GM19023 (cell line): ENCODE data around the gene TRIM31.
"Not testable (repeated sequence)": the region's sequence is repeated elsewhere in the genome, so short reads cannot be mapped to it uniquely, and the experiment has no call there.

Experiments used
- ATAC-seq: cut with Tn5 transposase; IDR thresholded peaks from one replicate; pipeline ENCODE4 v1.9.1; 2021; ENCODE audit warnings: mild to moderate bottlenecking, moderate library complexity; ENCODE audit not compliant: unreplicated experiment

Gene TRIM31

GRCh38 chr6:30118691-30119090 lies 5.8 kb upstream of the TRIM31 start:
- ATAC-seq, result not testable (repeated sequence)

GRCh38 chr6:30116724-30117123 lies 3.8 kb upstream of the TRIM31 start:
- no peak for ATAC-seq

DNA sequence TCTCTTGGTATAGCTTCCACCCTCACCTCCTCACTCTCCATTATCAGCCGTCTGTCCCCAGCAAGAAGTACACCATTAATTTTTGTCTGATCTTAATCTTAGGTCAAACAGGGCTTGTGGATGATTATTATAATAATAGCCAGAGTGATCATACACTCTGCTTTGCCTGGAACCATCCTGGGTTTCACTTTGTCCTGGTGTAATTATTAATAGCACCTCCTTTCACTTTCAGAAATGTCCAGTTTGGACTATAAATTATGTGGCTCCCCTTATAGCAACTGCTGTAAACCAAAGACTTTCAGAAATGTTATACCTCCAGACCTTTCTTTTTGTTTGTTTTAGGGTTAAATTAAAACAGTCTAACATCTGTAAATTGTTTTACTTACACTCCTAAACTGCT lies 951 bp upstream of the TRIM31 start:
- no peak for ATAC-seq

DNA sequence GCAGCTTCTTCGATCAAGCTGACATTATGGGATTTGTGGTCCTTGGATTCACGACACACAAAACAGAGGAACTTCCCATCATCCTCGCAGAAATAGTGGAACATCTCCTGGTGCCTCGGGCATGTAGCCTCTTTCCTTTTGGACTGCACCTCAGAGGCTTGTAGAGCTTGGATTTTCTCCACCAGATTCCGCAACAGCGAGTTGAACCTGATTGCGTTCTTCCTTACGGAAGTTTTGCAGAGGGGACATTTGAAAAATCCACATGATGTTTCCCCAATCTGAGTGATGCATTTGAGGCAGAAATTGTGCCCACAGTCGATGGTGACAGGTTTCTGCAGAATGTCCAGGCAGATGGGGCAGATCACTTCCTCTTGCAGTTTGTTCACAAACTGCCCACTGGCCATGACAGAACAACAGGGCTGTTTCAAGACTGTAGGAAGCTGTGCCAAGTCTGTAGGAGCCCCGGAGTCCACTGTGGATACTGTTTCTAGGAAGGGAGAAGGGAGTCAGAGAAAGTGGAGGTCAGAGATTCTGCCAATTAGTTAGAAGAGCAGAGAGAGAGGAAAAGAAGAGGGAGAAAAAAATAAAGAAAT lies 392 bp downstream of the TRIM31 start:
- no peak for ATAC-seq

- no peak for ATAC-seq
Observed at GRCh38 chr6:30111266-30111856, 1.5 kb downstream of the TRIM31 start.

- ATAC-seq, result no peak
Observed at GRCh38 chr6:30104661-30105060, 8.2 kb downstream of the TRIM31 start.

- no peak for ATAC-seq
Observed at GRCh38 chr6:30103872-30104179, 9.1 kb downstream of the TRIM31 start.

DNA sequence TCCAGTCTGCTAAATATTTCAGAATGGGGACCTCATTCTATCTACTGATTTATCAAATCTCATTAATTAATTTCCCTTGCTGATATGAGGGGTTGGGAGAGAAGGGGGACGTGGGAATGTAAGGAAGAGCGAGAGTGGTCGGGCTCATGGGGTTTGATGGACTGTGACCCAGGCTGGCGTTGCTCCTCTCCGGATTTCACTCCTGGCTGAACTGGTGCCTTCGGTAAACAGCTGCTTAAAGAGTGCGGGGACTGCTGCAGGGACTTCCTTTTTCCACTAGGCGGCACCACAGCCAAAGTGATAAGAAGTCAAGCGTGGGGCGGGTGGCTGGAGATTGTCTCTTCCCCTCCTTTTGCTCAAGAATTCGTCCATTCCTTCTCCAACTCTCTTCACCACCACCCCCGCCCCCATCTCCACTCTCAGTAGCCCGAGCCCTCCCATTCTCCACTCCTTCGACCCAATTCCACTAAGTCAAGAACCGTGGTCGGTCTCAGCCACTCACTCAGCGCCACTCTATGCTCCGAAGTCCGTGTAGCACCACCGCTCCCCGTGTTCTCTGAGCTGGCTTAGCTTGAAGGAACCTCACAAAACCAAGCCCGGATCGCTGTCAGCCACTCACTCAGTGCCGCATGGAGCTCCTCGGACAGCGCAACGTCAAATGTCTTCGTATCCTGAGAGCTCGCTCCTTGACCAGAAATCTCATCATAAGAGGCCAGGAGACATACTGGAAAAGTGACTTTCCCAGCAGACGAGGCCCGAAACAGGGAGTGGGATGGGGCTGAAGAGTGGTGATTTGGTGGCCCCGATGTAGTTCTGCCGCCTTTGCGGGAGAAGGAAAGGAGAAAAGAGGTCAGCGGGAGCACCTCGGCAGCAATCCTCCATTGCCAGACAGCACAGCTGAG lies 9.7 kb downstream of the TRIM31 start:
- ATAC-seq, result peak; percentile 65

DNA sequence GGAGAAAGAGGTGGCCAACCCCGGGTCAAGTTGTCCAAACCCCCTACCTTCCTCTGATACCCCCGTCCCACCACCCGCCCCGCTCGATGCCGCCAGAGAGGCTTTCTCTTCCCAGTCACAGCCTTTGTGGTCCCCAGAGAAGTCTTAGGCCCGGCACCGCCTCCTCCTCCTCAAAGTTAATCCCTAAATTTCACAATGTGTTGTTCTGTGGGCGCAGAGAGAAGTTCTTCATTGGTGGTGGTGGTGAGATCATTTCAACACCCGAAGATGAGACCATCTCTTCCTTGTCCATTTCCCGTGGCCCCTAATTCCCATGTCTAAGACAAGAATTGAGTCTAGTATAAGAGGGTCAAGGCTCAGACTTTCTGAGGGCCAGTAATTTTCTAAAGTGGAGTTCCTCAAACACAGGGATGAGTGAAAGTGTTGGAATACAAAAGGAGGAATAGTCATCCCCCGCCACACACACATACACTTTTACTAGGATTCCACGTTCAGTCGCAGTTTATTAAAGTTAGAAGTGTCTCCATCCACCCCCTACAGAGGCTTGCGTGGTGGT lies 10.4 kb downstream of the TRIM31 start:
- no peak for ATAC-seq

DNA sequence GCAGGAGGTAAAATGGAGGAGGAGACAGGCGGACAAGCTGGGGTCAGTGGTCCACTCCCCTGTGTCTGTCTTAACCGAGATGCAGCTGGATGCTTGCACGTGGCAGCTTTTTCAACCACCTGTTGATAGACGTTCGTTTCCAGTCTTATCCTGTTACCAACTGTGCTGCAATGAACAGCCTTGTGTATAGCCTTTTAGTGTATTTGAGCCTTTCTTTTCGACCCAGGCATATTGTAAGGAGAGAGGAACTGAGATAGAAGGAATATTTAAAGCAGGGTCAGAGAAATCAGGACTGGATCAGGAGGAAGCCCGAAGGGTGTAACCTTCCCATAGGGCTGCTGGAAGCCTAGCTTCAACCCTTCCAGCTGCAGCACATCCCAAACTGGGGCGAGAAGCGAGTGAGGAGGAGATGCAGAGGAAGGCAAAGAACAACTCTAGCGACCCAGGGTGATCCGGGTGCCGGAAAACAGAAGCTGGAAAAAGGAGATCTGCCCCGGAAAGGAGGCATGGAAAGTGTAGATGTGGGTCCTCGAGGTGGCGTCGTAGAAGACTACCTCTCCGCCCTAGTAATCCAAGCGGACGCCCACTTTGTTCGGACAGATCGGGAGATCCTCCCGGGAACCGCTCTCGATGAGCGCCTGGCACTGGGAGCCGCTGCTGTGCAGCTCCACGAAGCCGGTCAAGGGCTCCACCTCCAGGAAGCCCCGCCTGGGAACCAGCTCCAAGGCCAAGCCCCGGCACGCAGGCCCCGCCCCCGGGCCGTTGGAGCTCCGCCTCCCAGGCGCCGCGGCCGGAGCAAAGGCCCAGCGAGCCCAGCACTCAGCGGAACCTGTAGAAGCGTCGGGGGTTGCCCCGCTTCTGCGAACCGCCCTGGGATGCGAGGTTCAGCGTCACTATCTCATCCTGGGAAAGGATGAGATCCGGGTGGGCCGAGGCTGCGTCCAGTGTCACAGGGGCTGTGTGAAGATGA lies 11.2 kb downstream of the TRIM31 start:
- ATAC-seq, result peak; percentile 47

- no peak for ATAC-seq
Observed at GRCh38 chr6:30100585-30101443, 12.1 kb downstream of the TRIM31 start.

GRCh38 chr6:30100154-30100553 lies 12.7 kb downstream of the TRIM31 start:
- no peak for ATAC-seq

GRCh38 chr6:30097902-30098768 lies 14.8 kb downstream of the TRIM31 start:
- no peak for ATAC-seq

DNA sequence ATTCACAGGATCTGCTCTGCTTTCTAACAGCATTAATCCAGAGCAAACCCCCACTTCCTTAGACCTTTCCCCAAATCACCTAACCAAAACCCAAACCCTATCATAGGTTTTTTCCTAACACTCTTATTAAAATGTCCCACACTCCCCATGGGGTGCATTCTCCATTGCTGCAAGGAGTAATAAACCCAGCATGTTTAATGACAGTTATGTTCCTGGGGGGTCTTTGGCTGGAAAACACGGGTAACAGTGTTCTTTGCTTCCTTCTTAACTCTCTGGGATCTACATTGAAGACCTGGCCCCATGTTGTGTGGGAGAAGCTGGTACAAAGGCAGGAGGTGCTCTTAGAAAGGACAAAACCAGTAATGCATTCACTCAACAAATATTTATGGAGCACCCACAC lies 16.1 kb downstream of the TRIM31 start:
- ATAC-seq, result no peak

- ATAC-seq, result no peak
Observed at GRCh38 chr6:30093951-30094661, 18.8 kb downstream of the TRIM31 start.

DNA sequence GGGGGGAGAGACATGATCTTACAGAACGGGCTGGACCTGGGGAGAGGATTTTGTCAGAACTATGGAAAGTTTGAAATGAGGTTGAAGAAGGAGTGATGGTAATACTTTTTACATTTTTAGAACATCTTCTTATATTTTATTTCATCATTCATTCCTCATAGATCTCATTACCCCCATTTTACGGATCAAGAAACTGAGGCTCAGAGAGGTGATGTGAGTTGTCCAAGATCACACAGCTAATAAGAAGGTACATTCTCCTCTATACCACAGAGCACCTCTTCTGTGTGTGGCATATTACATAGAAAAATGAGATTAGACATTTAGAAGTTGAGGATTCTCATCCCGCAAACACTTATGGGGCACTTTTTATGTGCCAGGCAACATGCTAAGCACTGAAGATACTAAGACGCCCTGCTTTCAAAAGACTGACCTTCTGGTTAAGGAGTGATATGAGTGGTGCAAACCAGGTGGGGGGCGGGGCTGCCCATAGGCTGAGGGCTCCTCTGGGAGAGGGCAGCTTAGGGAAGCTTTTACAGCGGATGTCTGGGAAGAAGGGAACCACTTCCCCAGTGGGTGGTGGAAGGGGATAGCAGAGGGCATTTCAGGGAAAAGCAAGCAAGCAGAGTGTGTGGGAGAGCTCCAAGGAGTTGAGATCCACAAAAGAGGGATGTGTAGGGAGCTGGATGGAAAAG lies 19.9 kb downstream of the TRIM31 start:
- ATAC-seq, result no peak

- ATAC-seq, result no peak
Observed at GRCh38 chr6:30091577-30092381, 21.1 kb downstream of the TRIM31 start.
